ENCODE results near the gene MYT1.

Gene MYT1

GRCh38 chr20:64210656-64211369 lies 46.6 kb downstream of the MYT1 start:
- intact Hi-C loops (cut with DNase I; ENCODE audit: low total_unique reads) = no loop called here
- Histone ChIP-seq H3K4me1 (peaks cover 0 to 14% (median 8%) of the 10 kb centered on the region in 4 donors), H3K36me3 (no peaks in the 10 kb centered on the region), H3K27me3 (peaks cover 0 to 17% of the 10 kb centered on the region in 2 donors), H3K27ac (no peak overlapping the region), H3K4me3 (no peak overlapping the region), H3K9me3 (no peaks in the 10 kb centered on the region)
- TF ChIP-seq CTCF (IDR thresholded peaks at IDR 0.05) = no peak
- no peak for DNase-seq

- TF ChIP-seq CTCF (IDR thresholded peaks at IDR 0.05) = no peak
- DNase-seq = no peak
- Histone ChIP-seq H3K27ac (no peak overlapping the region), H3K27me3 (peaks cover 0 to 17% of the 10 kb centered on the region in 2 donors), H3K36me3 (no peaks in the 10 kb centered on the region), H3K4me1 (peaks cover 0 to 14% (median 8%) of the 10 kb centered on the region in 4 donors), H3K4me3 (no peak overlapping the region), H3K9me3 (no peaks in the 10 kb centered on the region)
- intact Hi-C loops (cut with DNase I; ENCODE audit: low total_unique reads) = no loop called here
Observed at GRCh38 chr20:64211874-64212658, 47.8 kb downstream of the MYT1 start.

GRCh38 chr20:64212755-64213154 lies 48.5 kb downstream of the MYT1 start:
- intact Hi-C loops (cut with DNase I; ENCODE audit: low total_unique reads) = no loop called here
- H3K36me3 ChIP-seq = no peaks in the 10 kb centered on the region
- no peak for DNase-seq
- TF ChIP-seq CTCF (IDR thresholded peaks at IDR 0.05) = no peak
- H3K9me3 ChIP-seq = no peaks in the 10 kb centered on the region
- H3K27me3 ChIP-seq = peaks cover 0 to 17% of the 10 kb centered on the region in 2 donors
- no peak overlapping the region for H3K27ac ChIP-seq
- H3K4me1 ChIP-seq = peaks cover 0 to 14% (median 8%) of the 10 kb centered on the region in 4 donors
- H3K4me3 ChIP-seq = no peak overlapping the region

GRCh38 chr20:64214113-64214512 lies 49.9 kb downstream of the MYT1 start:
- Histone ChIP-seq H3K36me3 (no peaks in the 10 kb centered on the region), H3K27me3 (peaks cover 0 to 13% of the 10 kb centered on the region in 2 donors), H3K4me3 (no peak overlapping the region), H3K4me1 (peaks cover 0 to 14% (median 8%) of the 10 kb centered on the region in 4 donors), H3K27ac (no peak overlapping the region), H3K9me3 (no peaks in the 10 kb centered on the region)
- DNase-seq = no peak
- no peak for TF ChIP-seq CTCF (IDR thresholded peaks at IDR 0.05)
- intact Hi-C loops (cut with DNase I; ENCODE audit: low total_unique reads) = no loop called here

- no peaks in the 10 kb centered on the region for H3K36me3 ChIP-seq
- no peaks in the 10 kb centered on the region for H3K9me3 ChIP-seq
- DNase-seq = no peak
- H3K27me3 ChIP-seq = peaks cover 0 to 16% of the 10 kb centered on the region in 2 donors
- H3K4me3 ChIP-seq = no peak overlapping the region
- intact Hi-C loops (cut with DNase I; ENCODE audit: low total_unique reads) = no loop called here
- H3K4me1 ChIP-seq = peaks cover 0 to 14% (median 8%) of the 10 kb centered on the region in 4 donors
- no peak overlapping the region for H3K27ac ChIP-seq
- no peak for TF ChIP-seq CTCF (IDR thresholded peaks at IDR 0.05)
Observed at GRCh38 chr20:64214952-64215351, 50.7 kb downstream of the MYT1 start.

Measured in tibial artery (tissue), 4 donors.